OCI-LY1 (cell line): ENCODE measurements around the gene MME.

ENCODE experiments used
- H2AFZ ChIP-seq: fragments of 200-600 bp; sonication (generic), shearing (Covaris generic); 2 replicates; pipeline ENCODE4 v1.6.0; 2014; ENCODE audit warnings: antibody characterized with exemption, mild to moderate bottlenecking, low read length
- H3F3A ChIP-seq: fragments of 200-600 bp; sonication (generic), shearing (Covaris generic); 2 replicates; pipeline ENCODE4 v1.6.0; 2014; ENCODE audit warnings: mild to moderate bottlenecking, antibody characterized with exemption, low read length, moderate library complexity; ENCODE audit not compliant: insufficient read depth
- H3K27ac ChIP-seq: fragments of 200-600 bp; sonication (generic); 2 replicates; pipeline ENCODE4 v1.5.1; 2014; ENCODE audit warnings: low read length, mixed run types, mild to moderate bottlenecking, low read depth; ENCODE audit not compliant: poor library complexity, severe bottlenecking
- H3K27me3 ChIP-seq: fragments of 200-600 bp; sonication (generic); 2 replicates; pipeline ENCODE4 v1.6.0; 2014; ENCODE audit warnings: antibody characterized with exemption, mild to moderate bottlenecking, low read length, moderate library complexity; ENCODE audit not compliant: insufficient read depth
- H3K36me3 ChIP-seq: fragments of 200-600 bp; sonication (generic); 2 replicates; pipeline ENCODE4 v1.6.1; 2014; ENCODE audit warnings: mild to moderate bottlenecking, antibody characterized with exemption, low read length, moderate library complexity, mixed read lengths; ENCODE audit not compliant: insufficient read depth
- H3K4me1 ChIP-seq: fragments of 200-600 bp; sonication (generic); 2 replicates; pipeline ENCODE4 v1.5.1; 2014; ENCODE audit warnings: mild to moderate bottlenecking, low read length, moderate library complexity; ENCODE audit not compliant: insufficient read depth, severe bottlenecking
- H3K4me2 ChIP-seq: fragments of 200-600 bp; sonication (generic), shearing (Covaris generic); 2 replicates; pipeline ENCODE4 v1.6.1; 2014; ENCODE audit warnings: low read length
- H3K4me3 ChIP-seq: fragments of 200-600 bp; sonication (generic); 2 replicates; pipeline ENCODE4 v1.5.1; 2014; ENCODE audit warnings: low read length, low read depth, mild to moderate bottlenecking, mixed read lengths; ENCODE audit not compliant: poor library complexity, severe bottlenecking
- H3K79me2 ChIP-seq: fragments of 200-600 bp; shearing (Covaris generic); 2 replicates; pipeline ENCODE4 v1.6.1; 2016; ENCODE audit warnings: mixed run types, low read length, mixed read lengths; ENCODE audit not compliant: insufficient read depth
- H3K9ac ChIP-seq: fragments of 200-600 bp; sonication (generic), shearing (Covaris generic); 2 replicates; pipeline ENCODE4 v1.6.1; 2014; ENCODE audit warnings: mild to moderate bottlenecking, low read length, mixed read lengths
- H3K9me2 ChIP-seq: fragments of 200-600 bp; sonication (generic), shearing (Covaris generic); 2 replicates; pipeline ENCODE4 v1.6.1; 2014; ENCODE audit warnings: low read depth, mild to moderate bottlenecking, low read length, mixed read lengths
- H3K9me3 ChIP-seq: fragments of 200-600 bp; shearing (Covaris generic); 2 replicates; pipeline ENCODE4 v1.6.1; 2014; ENCODE audit warnings: low read length, mixed read lengths
- H4K20me1 ChIP-seq: fragments of 200-600 bp; sonication (generic), shearing (Covaris generic); 2 replicates; pipeline ENCODE4 v1.6.0; 2016; ENCODE audit warnings: mild to moderate bottlenecking, low read length; ENCODE audit not compliant: insufficient read depth
- CTCF ChIP-seq: fragments of 200-600 bp; sonication (generic), shearing (Covaris generic); IDR thresholded peaks from 2 replicates; pipeline ENCODE4 v1.5.1; 2017; ENCODE audit warnings: mild to moderate bottlenecking, antibody characterized with exemption, low read length, moderate library complexity, mixed read lengths
- EZH2 ChIP-seq: fragments of 200-600 bp; sonication (generic), shearing (Covaris generic); IDR thresholded peaks from 2 replicates; pipeline ENCODE4 v1.8.0; 2017; ENCODE audit warnings: borderline replicate concordance, mixed run types, mild to moderate bottlenecking, antibody characterized with exemption, low read length, moderate library complexity, mixed read lengths

The MME gene

DNA sequence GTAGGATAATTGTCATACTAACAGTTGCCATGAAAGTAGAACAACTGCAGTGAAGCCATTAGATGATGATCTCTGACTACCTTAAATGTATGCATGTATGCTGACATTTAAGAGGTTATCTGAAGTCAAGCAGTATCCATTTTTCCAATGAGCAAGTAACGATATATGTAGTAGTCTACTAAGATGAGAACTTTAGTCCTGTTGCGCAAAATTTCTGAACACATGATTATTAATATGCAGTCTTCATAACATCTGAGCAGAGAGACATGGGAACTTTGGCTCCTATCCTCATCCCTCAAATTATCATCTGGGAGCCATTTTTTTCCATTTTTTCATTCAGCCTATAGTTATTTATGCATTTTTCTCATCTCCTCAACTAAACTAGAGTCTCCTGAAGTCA lies 79.2 kb downstream of the MME start:
- Histone ChIP-seq H3K79me2 (no peaks in the 10 kb centered on the region), H3K4me1 (no peaks in the 10 kb centered on the region), H3K9me3 (no peaks in the 10 kb centered on the region), H3F3A (no peaks in the 10 kb centered on the region), H2AFZ (no peak overlapping the region), H4K20me1 (no peaks in the 10 kb centered on the region), H3K27ac (no peak overlapping the region), H3K4me3 (no peak overlapping the region), H3K9me2 (no peaks in the 10 kb centered on the region), H3K27me3 (no peaks in the 10 kb centered on the region), H3K4me2 (no peak overlapping the region), H3K9ac (no peak overlapping the region), H3K36me3 (peaks cover 90% of the 10 kb centered on the region)
- no peak for TF ChIP-seq CTCF
- no peak for TF ChIP-seq EZH2

- H3K9ac ChIP-seq: no peak overlapping the region
- H3K79me2 ChIP-seq: no peaks in the 10 kb centered on the region
- peaks cover 88% of the 10 kb centered on the region for H3K36me3 ChIP-seq
- H3K4me2 ChIP-seq: no peak overlapping the region
- no peaks in the 10 kb centered on the region for H3K9me2 ChIP-seq
- no peak overlapping the region for H2AFZ ChIP-seq
- no peak overlapping the region for H3K4me3 ChIP-seq
- no peaks in the 10 kb centered on the region for H3F3A ChIP-seq
- no peaks in the 10 kb centered on the region for H3K9me3 ChIP-seq
- TF ChIP-seq CTCF (no peak), EZH2 (no peak)
- H3K27ac ChIP-seq: no peak overlapping the region
- no peaks in the 10 kb centered on the region for H3K27me3 ChIP-seq
- H4K20me1 ChIP-seq: no peaks in the 10 kb centered on the region
- H3K4me1 ChIP-seq: no peaks in the 10 kb centered on the region
These were observed 81.6 kb downstream of the MME start for GRCh38 chr3:155161640-155162292.

DNA sequence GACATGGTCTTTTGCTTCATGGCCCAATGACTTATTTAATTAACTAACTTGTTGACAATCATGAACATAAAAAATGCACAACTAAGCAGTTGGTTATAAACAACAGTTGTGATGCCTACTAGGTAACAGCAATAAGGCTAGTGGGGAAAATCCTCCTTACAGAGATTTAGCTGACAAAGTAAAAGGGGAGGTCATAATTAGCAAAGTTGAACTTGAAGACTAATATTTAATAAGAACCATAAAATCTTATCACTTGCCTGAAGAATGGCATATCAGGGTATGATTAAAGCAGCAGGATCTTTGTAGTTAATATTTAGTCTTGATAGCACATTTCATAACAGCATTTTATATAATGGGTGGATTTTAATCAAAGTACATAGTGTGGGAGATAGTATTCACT lies 84.2 kb downstream of the MME start:
- H3K79me2 ChIP-seq: no peaks in the 10 kb centered on the region
- H3K4me2 ChIP-seq: no peak overlapping the region
- no peak overlapping the region for H2AFZ ChIP-seq
- no peaks in the 10 kb centered on the region for H3K27me3 ChIP-seq
- H4K20me1 ChIP-seq: no peaks in the 10 kb centered on the region
- H3K9ac ChIP-seq: no peak overlapping the region
- H3K27ac ChIP-seq: no peak overlapping the region
- no peaks in the 10 kb centered on the region for H3K9me3 ChIP-seq
- no peaks in the 10 kb centered on the region for H3K4me1 ChIP-seq
- H3F3A ChIP-seq: no peaks in the 10 kb centered on the region
- H3K4me3 ChIP-seq: no peak overlapping the region
- peaks cover 92% of the 10 kb centered on the region for H3K36me3 ChIP-seq
- H3K9me2 ChIP-seq: no peaks in the 10 kb centered on the region
- TF ChIP-seq EZH2 (no peak), CTCF (no peak)
